Left forelimb (tissue), 1 donor: ENCODE results near the gene COL20A1.
"Not testable (repeated sequence)": the region's sequence is repeated elsewhere in the genome, so short reads cannot be mapped to it uniquely, and the experiment has no call there.

Experiments used
- DNase-seq: peaks from one replicate; pipeline ENCODE4 v3.0.0-alpha.2; 2018; ENCODE audit warnings: low spot score

Gene COL20A1

DNA sequence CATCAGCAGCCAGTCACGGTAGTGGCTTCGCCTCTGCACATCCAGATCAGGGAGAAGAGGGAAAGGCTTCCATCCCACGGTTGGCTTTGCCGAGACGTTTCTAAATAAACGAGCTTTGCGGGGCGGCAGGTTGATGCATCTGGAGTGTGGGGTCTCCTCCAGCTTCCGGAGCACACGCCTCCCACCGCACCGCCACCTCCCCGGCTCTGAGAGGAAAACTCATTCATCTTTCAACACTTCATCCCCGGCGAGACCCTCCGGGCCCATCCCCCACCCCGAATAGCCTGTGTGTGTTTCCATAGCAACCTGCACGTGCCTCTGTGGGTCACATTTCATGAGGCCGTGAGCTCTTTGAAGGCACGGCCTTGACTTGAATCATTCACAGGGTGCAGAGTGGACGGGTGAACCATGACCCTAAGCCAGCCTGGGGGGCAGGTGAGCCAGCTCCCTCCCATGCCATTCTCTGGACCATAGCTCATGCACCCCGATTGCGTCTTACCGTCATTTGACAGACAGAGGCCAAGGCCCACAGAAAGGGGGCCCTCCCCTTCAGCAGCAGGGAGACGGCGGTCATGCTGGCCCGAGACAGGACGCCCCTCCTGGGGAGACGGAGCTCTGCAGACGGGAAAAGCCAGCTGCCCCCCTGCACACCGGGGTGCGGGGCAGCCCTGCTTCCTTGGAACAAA is 84.4 kb downstream of the COL20A1 start:
- no peak for DNase-seq

DNA sequence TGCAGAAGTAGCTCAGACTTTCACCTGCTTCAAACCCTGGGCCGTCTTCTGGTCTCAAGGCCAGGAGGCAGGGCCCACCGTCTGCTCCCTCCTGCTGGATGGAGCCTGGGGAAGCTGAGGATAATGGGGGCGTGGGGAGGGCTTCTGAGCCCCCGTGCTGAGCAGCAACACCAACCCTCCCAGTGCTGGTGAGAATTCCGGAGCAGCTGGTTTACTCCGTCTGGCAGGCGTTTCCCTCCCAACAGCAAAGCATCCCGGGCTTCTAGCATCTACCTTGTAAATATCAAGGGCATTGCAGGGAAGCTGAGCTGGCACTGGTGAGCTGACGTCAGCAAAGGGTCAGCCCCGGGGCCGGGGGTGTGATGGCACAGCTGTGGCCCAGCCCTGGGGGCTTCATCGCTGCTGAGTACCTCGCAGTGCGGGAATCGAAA is 85.0 kb downstream of the COL20A1 start:
- DNase-seq: no peak

DNA sequence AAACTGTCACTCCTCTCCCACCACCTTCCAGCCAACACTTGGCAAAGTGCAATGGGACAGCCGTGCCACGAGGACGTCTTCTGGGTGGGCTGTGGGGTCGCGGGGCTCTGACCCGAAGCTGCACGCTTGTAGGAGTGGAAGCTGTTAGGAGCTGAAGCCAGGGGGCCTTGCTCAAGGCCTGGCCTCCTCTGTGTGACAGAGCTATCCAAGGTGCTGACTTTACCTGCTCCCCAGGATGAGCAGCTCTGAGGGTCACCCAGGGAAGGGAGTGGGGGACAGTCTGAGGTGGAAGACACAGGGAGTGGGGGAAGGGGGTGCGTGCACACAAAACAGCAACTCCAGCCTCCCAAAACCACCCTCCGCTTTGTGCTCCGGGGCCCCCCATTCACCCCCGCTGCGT is 85.6 kb downstream of the COL20A1 start:
- DNase-seq: no peak

DNA sequence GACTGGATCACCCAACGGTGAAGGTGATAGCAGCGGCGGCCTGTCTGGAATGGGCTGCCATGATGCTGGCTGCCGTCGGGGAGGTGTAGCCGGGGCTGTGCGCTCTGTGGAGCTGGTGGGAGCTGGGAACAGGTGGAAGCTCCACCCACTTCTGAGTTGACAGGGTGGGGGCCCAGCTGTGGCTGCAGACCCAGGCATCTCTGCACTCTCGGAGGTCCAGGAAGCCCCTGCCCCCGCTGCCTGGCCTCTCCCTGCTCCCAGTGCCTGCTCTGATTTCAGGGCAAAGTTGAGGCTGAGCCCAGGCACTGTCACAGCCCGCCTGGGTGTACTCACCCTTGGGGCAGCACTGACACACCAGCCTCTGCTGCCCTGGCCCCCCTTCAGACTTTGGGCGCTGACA is 86.3 kb downstream of the COL20A1 start:
- DNase-seq: no peak

DNA sequence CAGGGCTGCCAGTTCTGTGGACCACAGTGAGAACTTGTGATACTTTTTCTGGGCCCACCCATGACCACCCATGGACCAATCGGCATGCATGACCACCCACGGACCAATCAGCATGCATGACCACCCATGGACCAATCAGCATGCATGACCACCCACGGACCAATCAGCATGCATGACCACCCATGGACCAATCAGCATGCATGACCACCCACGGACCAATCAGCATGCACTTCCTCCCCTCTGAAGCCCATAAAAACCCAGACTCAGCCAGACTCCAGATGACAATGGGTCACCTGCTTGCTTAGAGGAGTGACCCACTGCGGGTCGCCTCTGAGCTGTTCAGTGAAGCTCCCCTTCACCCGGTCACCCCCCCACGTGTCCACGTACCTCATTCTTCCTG is 86.9 kb downstream of the COL20A1 start:
- DNase-seq: not testable (repeated sequence)

DNA sequence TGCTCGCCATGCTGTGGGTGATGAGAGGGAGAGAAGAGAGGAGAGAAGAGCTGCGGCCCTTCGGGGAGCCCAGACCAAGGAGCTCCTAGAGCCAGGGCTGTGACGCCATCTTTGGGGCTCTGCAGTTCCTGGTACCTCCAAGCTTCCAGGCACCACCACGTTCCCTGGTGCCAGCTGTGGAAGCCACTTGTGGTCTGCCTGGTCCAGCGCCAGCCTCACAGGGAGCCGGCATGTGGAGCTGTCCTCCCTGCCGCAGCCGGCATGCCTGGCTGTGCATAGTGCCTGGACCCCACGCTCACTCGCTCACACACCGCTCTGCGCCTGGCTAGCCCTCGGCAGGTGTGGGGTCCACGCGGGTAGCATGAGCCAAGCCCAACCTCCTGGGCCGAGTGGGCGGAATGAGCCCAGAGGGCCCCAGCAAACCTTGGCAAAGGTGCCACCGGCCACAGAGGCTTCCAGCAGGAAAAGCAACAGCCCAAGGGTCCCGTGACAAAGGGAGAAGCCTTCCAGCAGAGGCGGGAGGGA is 87.4 kb downstream of the COL20A1 start:
- no peak for DNase-seq

DNA sequence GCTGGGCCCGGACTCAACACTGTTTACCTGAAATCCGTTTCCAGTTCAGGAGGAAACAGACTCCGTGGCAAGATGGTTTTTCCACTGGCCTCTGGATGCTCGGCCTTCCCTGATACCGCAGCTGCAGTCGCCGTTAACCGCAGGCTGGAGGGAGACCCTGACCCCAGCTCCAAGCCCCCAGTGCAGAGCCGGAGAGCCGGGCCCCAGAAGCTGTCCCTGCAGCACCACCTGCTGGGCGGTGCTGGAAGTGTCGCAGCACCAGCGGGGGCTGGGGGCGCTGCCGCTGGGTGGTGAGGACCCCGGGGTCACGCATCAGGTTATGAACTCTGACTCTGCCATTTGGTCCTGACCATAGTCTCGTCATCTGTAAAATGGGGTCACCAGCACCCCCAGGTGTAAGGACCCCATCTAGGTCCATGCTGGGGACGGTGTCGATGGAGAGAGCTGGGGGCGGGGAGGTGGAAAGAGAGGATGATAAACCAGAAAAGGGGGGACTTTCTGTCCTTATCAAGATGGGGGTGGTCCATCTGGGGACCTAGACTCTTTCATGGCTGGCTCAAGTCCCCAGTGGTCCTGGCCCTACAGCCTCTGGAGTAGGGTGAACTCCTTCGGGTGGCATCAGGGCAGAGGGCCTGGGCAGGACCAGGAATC is 88.9 kb downstream of the COL20A1 start:
- DNase-seq: no peak

DNA sequence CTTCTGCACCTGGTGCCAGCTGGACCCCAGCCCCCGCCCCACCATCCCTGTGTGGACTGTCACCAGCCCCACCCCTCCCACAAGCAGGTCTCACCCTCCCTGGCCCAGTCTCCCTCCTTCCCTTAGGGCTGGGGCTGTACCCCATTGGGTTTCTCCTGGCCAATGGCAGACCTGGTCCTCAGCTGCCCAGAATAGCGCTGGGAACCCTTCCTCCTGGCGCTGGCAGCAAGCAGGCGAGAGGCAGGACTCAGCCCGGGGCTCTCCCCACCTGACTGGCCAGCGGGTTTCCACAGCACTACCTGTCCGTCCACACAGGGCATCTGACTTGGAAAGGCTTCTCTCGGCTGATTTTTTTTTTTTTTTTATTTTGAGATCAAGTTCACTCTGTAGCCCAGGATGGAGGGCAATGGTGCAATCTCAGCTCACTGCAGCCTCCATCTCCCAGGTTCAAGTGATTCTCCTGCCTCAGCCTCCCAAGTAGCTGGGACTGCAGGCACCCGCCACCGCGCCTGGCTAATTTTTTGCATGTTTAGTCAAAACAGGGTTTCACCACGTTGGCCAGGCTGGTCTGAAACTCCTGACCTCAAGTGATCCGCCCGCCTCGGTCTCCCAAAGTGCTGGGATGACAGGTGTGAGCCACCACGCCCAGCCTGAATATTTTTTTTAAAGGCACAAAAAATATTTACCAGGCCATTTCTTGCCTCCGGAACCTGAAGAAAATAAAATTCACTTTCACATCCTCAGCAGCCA is 89.7 kb downstream of the COL20A1 start:
- no peak for DNase-seq

DNA sequence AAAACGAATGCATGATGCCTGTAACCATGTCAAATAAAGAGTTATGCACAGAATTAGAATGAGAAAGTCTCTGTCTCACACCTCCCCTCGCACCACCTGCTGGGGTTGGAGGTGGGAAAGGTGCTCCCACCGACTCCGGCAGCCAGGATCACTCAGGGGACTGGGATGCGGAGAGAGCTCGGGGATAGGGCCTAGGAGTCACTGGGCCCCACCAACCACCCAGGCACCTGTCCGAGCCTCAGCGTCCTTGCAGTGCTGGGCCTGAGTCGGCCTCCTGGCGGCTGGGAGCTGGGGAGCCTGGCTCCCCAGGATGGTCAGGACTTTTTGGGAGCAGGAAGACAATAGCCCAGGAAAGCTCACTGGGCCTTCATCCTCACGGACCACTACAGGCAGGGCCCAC is 90.6 kb downstream of the COL20A1 start:
- DNase-seq: no peak

DNA sequence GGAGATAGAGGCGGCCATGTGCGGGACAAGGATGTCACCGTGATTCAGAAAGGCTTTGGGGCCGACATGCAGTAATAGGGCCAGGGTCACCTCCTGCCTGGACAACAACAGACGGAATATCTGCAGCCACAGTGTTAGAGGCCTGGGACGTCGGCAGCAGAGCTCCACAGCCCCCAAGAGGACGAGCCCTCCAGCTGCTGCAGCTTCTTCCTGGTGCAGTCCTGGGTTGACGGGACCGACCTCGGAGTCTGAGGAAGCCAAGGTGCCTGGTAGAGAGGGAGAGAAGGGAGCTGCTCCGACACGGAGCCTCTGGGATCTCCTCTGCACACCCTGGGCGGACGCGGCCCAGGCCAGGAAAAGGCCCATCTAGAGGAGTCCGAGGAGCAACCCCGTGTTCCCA is 91.3 kb downstream of the COL20A1 start:
- no peak for DNase-seq
